DND-41 (cell line): Measurements from ENCODE around the gene NRP1.

Experiments used
- CTCF ChIP-seq: IDR thresholded peaks from 2 replicates; pipeline ENCODE4 v1.5.1; 2012; ENCODE audit warnings: borderline replicate concordance, low read length, moderate library complexity, mild to moderate bottlenecking; ENCODE audit not compliant: poor library complexity, severe bottlenecking; ENCODE audit errors: extremely low read depth
- EZH2 ChIP-seq: IDR thresholded peaks from 3 replicates; pipeline ENCODE4 v1.6.1; 2012; ENCODE audit warnings: borderline replicate concordance, low read depth, mild to moderate bottlenecking, moderate library complexity, low read length, inconsistent platforms; ENCODE audit not compliant: severe bottlenecking

GRCh38 chr10:33273295-33274002 lies 61.0 kb downstream of the NRP1 start:
- TF ChIP-seq EZH2 (no peak), CTCF (no peak)
